ENCODE measurements around the gene DLG2.

DNA sequence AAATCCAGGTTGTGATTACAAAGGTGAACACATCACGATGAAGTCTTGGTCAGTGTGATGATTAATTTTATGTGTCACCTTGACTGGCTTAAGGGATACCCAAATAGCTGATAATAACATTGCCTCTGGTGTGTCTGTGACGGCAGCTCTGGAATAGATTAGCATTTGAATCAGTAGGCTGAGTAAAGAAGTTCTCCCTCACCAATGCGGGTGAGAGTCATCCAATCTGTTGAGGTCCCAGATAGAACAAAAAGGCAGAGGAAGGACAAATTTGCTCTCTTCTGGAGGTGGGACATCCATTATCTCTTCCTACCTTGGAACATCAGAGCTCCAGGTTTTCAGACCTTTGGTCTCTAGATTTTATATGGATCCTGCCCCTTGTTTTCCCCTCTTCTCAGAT is 1484.7 kb downstream of the DLG2 start:
- TF ChIP-seq, protein P1, sequence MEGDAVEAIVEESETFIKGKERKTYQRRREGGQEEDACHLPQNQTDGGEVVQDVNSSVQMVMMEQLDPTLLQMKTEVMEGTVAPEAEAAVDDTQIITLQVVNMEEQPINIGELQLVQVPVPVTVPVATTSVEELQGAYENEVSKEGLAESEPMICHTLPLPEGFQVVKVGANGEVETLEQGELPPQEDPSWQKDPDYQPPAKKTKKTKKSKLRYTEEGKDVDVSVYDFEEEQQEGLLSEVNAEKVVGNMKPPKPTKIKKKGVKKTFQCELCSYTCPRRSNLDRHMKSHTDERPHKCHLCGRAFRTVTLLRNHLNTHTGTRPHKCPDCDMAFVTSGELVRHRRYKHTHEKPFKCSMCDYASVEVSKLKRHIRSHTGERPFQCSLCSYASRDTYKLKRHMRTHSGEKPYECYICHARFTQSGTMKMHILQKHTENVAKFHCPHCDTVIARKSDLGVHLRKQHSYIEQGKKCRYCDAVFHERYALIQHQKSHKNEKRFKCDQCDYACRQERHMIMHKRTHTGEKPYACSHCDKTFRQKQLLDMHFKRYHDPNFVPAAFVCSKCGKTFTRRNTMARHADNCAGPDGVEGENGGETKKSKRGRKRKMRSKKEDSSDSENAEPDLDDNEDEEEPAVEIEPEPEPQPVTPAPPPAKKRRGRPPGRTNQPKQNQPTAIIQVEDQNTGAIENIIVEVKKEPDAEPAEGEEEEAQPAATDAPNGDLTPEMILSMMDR (IDR thresholded peaks at IDR 0.05; ENCODE audit: low read length), result no peak
- TF ChIP-seq EZH2 (IDR thresholded peaks at IDR 0.05; ENCODE audit: borderline replicate concordance, low read length), result no peak

Data from OCI-LY1 (cell line).